ENCODE results near the gene ANKRD50.

Gene ANKRD50

DNA sequence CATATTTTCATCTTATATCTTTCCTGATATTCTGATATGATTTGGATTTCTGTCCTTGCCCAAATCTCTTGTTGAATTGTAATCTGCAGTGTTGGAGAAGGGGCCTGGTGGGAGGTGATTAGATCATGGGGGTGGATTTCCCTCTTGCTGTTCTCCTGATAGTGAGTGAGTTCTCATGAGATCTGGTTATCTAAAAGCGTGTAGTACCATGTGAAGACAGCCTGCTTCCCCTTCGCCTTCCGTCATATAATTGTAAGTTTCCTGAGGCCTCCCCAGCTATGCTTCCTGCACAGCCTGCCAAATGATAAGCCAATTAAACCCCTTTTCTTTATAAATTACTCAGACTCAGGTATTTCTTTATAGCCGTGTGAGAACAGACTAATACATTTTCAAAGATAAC, 77.2 kb downstream of the ANKRD50 start:
- DNase-seq (ENCODE audit: low spot score), result no peak

DNA sequence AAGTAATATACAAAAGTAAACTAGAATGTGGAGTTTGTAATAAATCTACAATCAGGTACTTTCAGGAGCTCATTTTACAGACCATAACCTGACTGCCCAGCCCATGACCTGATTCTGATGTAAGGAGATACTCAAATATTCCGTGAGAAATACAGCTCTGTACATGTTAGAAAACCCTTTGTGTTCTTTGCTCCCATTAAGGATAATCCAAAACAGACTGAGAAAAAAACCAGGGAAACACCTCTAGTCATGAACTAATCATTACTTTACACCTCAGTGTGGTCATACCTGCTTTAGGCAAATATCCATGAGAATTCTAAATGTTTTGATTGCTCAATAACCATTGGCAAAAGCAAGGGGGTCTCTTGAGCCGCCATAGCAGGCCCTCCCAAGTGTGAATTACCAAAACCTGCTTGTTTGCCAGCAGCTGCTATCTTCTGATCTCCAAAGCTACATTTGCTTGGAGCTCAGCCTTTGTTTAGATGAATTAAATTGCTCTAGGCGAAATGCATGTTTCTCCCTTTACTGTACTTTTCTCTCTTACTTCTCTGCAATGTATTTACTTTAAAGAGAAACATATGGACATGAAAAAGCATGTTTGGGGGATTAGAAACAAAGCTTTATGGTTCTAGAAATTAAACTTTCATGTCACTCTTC, 79.1 kb downstream of the ANKRD50 start:
- DNase-seq (ENCODE audit: low spot score), result no peak

DNA sequence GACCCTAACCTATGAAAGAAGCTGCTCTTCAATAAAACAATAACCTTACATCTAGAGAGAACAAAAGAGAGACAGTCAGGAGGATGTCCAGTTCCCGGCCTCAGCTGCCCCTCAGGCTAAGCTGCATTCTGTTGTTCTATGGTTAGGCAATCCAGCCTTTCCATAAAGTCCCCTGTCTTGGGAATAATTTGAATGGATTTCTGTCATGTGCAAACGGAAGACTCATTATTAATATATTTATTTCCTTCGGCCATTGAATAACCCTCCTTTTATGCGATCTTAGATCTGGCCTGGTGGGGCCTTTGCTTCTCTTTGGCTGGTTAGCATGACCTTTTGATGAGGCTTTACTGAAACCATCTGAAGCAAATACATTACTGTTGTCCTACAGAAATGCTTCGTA, 80.1 kb downstream of the ANKRD50 start:
- no peak for DNase-seq (ENCODE audit: low spot score)

DNA sequence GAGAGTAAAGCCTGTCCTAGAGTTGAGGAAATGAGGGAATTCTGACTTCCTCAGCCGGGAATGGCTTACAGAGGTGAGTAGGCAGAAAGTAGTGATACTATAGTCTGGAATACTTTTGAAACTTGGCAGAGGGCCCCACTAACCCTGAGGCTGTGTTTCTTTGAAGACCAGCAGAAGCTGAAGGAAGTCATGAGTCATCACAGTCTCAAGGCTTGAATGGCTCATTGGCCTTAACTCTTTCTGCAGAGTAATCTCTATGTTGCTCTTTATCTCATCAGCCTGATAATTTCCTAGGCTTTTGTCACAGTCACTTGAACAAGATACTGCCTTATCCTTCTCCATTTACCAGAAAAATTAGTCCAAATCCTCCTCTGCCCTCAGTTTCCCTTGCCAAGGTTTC, 80.8 kb downstream of the ANKRD50 start:
- no peak for DNase-seq (ENCODE audit: low spot score)

DNA sequence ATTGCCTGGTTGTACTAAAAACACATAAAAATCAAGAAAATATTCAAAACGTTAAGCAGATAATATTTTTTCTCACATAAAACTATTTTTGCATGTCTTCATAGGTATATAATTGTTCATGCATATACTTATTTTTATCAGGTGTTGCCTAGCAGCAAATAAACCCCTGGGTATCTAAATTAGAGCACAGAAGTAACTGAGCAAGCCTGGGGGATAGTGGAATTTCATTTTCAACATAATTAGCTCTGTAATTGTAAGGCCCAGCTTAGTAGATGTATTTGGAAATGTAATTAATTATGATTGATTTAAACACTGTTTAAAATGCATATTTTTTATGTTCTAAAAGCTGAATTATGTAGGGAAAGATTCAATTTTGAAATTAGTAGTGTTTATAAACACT, 82.9 kb downstream of the ANKRD50 start:
- DNase-seq (ENCODE audit: low spot score), result no peak

Data from hematopoietic multipotent progenitor cell treated with erythropoietin and hydrocortisone succinate and interleukin-3 and kit ligand, for 17 days (in vitro differentiated cells).